ENCODE results near the gene GMIP.

DNA sequence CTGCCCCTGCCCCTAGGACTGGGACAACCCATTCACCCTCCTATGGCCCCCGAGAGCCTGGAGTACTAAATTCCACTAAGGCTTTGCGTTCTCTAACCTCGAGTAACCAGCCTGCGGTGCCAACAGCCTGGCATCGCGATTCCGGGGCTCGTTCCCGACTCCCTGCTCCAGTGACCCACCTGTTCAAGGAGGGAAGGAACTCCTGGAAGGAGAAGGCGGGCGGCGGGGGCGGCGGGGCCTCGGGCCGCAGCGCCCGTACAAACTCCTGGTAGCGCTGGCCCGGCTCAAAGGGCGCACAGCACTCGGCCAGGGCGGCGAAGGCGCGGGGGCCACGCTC, 6.3 kb downstream of the GMIP start:
- TF ChIP-seq CTCF (IDR thresholded peaks at IDR 0.05) = no peak
- no peak for TF ChIP-seq POLR2A (IDR thresholded peaks at IDR 0.05)
